ENCODE measurements around the gene MPHOSPH6. TPM values are rescaled to one million over a fixed set of nuclear protein-coding genes. Genes with fewer than 3 reads are reported as not detected.

MPHOSPH6 gene
- polyA plus RNA-seq, 1 donor: 30.5 TPM

GRCh38 chr16:82178352-82178751 lies 8.3 kb upstream of the MPHOSPH6 start:
- no peak for DNase-seq
- Histone ChIP-seq H3K4me1 (ENCODE audit: control insufficient read depth, insufficient read depth, low read length) (no peaks in the 10 kb centered on the region), H3K27ac (ENCODE audit: low read length) (no peak overlapping the region), H3K9me3 (ENCODE audit: control insufficient read depth, low read depth, low read length) (no peaks in the 10 kb centered on the region), H3K36me3 (ENCODE audit: control insufficient read depth, insufficient read depth, low read length) (no peaks in the 10 kb centered on the region), H3K4me3 (ENCODE audit: low read length) (no peak overlapping the region), H3K27me3 (ENCODE audit: control insufficient read depth, insufficient read depth, low read length) (peaks cover 15% of the 10 kb centered on the region)
- 100% methylated on average over 1 of the region's 2 CpGs for WGBS (ENCODE audit: insufficient coverage, low lambda C conversion rate)

GRCh38 chr16:82177555-82177954 lies 7.5 kb upstream of the MPHOSPH6 start:
- H3K4me3 ChIP-seq (ENCODE audit: low read length): no peak overlapping the region
- no peaks in the 10 kb centered on the region for H3K4me1 ChIP-seq (ENCODE audit: control insufficient read depth, insufficient read depth, low read length)
- WGBS (ENCODE audit: insufficient coverage, low lambda C conversion rate): 89% methylated on average over 3 of the region's 4 CpGs
- peaks cover 18% of the 10 kb centered on the region for H3K27me3 ChIP-seq (ENCODE audit: control insufficient read depth, insufficient read depth, low read length)
- no peaks in the 10 kb centered on the region for H3K9me3 ChIP-seq (ENCODE audit: control insufficient read depth, low read depth, low read length)
- no peaks in the 10 kb centered on the region for H3K36me3 ChIP-seq (ENCODE audit: control insufficient read depth, insufficient read depth, low read length)
- H3K27ac ChIP-seq (ENCODE audit: low read length): no peak overlapping the region
- DNase-seq: no peak

GRCh38 chr16:82176204-82176603 lies 6.2 kb upstream of the MPHOSPH6 start:
- H3K4me3 ChIP-seq (ENCODE audit: low read length): no peak overlapping the region

GRCh38 chr16:82175627-82176026 lies 5.6 kb upstream of the MPHOSPH6 start:
- Histone ChIP-seq H3K4me1 (ENCODE audit: control insufficient read depth, insufficient read depth, low read length) (peaks cover under 1% of the 10 kb centered on the region), H3K27ac (ENCODE audit: low read length) (no peak overlapping the region), H3K9me3 (ENCODE audit: control insufficient read depth, low read depth, low read length) (no peaks in the 10 kb centered on the region), H3K36me3 (ENCODE audit: control insufficient read depth, insufficient read depth, low read length) (no peaks in the 10 kb centered on the region), H3K4me3 (ENCODE audit: low read length) (no peak overlapping the region), H3K27me3 (ENCODE audit: control insufficient read depth, insufficient read depth, low read length) (peaks cover 36% of the 10 kb centered on the region)
- no peak for DNase-seq
- whole genome bisulfite sequencing (ENCODE audit: insufficient coverage, low lambda C conversion rate): 62% methylated on average over 4 of the region's 4 CpGs

More at GRCh38 chr16:82176204-82176603, 6.2 kb upstream of the MPHOSPH6 start:
- no CpG with 5 or more reads among the region's 3 CpGs for WGBS (ENCODE audit: insufficient coverage, low lambda C conversion rate)
- Histone ChIP-seq H3K27ac (ENCODE audit: low read length) (no peak overlapping the region), H3K27me3 (ENCODE audit: control insufficient read depth, insufficient read depth, low read length) (peaks cover 32% of the 10 kb centered on the region), H3K36me3 (ENCODE audit: control insufficient read depth, insufficient read depth, low read length) (no peaks in the 10 kb centered on the region), H3K9me3 (ENCODE audit: control insufficient read depth, low read depth, low read length) (no peaks in the 10 kb centered on the region), H3K4me1 (ENCODE audit: control insufficient read depth, insufficient read depth, low read length) (no peaks in the 10 kb centered on the region)
- no peak for DNase-seq

- H3K9me3 ChIP-seq (ENCODE audit: control insufficient read depth, low read depth, low read length): no peaks in the 10 kb centered on the region
- no peak overlapping the region for H3K27ac ChIP-seq (ENCODE audit: low read length)
- peaks cover 23% of the 10 kb centered on the region for H3K27me3 ChIP-seq (ENCODE audit: control insufficient read depth, insufficient read depth, low read length)
- H3K4me1 ChIP-seq (ENCODE audit: control insufficient read depth, insufficient read depth, low read length): peaks cover 5% of the 10 kb centered on the region
- WGBS (ENCODE audit: insufficient coverage, low lambda C conversion rate): 100% methylated on average over 1 of the region's 5 CpGs
- no peak for DNase-seq
- H3K4me3 ChIP-seq (ENCODE audit: low read length): no peak overlapping the region
- H3K36me3 ChIP-seq (ENCODE audit: control insufficient read depth, insufficient read depth, low read length): peaks cover 24% of the 10 kb centered on the region
These were observed 2.4 kb downstream of the MPHOSPH6 start for GRCh38 chr16:82167670-82168069.

GRCh38 chr16:82160226-82160625 lies 9.8 kb downstream of the MPHOSPH6 start:
- H3K36me3 ChIP-seq (ENCODE audit: control insufficient read depth, insufficient read depth, low read length): peaks cover 39% of the 10 kb centered on the region
- no CpG with 5 or more reads among the region's 6 CpGs for WGBS (ENCODE audit: insufficient coverage, low lambda C conversion rate)
- H3K4me3 ChIP-seq (ENCODE audit: low read length): no peak overlapping the region
- no peak for DNase-seq
- H3K9me3 ChIP-seq (ENCODE audit: control insufficient read depth, low read depth, low read length): no peaks in the 10 kb centered on the region
- no peaks in the 10 kb centered on the region for H3K4me1 ChIP-seq (ENCODE audit: control insufficient read depth, insufficient read depth, low read length)
- no peak overlapping the region for H3K27ac ChIP-seq (ENCODE audit: low read length)
- H3K27me3 ChIP-seq (ENCODE audit: control insufficient read depth, insufficient read depth, low read length): no peaks in the 10 kb centered on the region

- no peak overlapping the region for H3K4me3 ChIP-seq (ENCODE audit: low read length)
- peaks cover 6% of the 10 kb centered on the region for H3K4me1 ChIP-seq (ENCODE audit: control insufficient read depth, insufficient read depth, low read length)
- 73% methylated on average over 3 of the region's 5 CpGs for WGBS (ENCODE audit: insufficient coverage, low lambda C conversion rate)
- no peaks in the 10 kb centered on the region for H3K9me3 ChIP-seq (ENCODE audit: control insufficient read depth, low read depth, low read length)
- H3K27me3 ChIP-seq (ENCODE audit: control insufficient read depth, insufficient read depth, low read length): no peaks in the 10 kb centered on the region
- peaks cover 31% of the 10 kb centered on the region for H3K36me3 ChIP-seq (ENCODE audit: control insufficient read depth, insufficient read depth, low read length)
- H3K27ac ChIP-seq (ENCODE audit: low read length): no peak overlapping the region
- DNase-seq: no peak
These were observed 12.2 kb downstream of the MPHOSPH6 start for GRCh38 chr16:82157836-82158235.

GRCh38 chr16:82157534-82157812 lies 12.6 kb downstream of the MPHOSPH6 start:
- no peak for DNase-seq
- Histone ChIP-seq H3K36me3 (ENCODE audit: control insufficient read depth, insufficient read depth, low read length) (peaks cover 28% of the 10 kb centered on the region), H3K4me3 (ENCODE audit: low read length) (no peak overlapping the region), H3K9me3 (ENCODE audit: control insufficient read depth, low read depth, low read length) (no peaks in the 10 kb centered on the region), H3K27me3 (ENCODE audit: control insufficient read depth, insufficient read depth, low read length) (no peaks in the 10 kb centered on the region), H3K27ac (ENCODE audit: low read length) (no peak overlapping the region), H3K4me1 (ENCODE audit: control insufficient read depth, insufficient read depth, low read length) (peaks cover 7% of the 10 kb centered on the region)
- WGBS (ENCODE audit: insufficient coverage, low lambda C conversion rate): no CpG with 5 or more reads among the region's 2 CpGs

GRCh38 chr16:82156761-82157533 lies 13.1 kb downstream of the MPHOSPH6 start:
- no peaks in the 10 kb centered on the region for H3K27me3 ChIP-seq (ENCODE audit: control insufficient read depth, insufficient read depth, low read length)
- no peak overlapping the region for H3K27ac ChIP-seq (ENCODE audit: low read length)
- H3K9me3 ChIP-seq (ENCODE audit: control insufficient read depth, low read depth, low read length): no peaks in the 10 kb centered on the region
- WGBS (ENCODE audit: insufficient coverage, low lambda C conversion rate): 95% methylated on average over 4 of the region's 14 CpGs
- peaks cover 7% of the 10 kb centered on the region for H3K4me1 ChIP-seq (ENCODE audit: control insufficient read depth, insufficient read depth, low read length)
- DNase-seq: no peak
- H3K4me3 ChIP-seq (ENCODE audit: low read length): no peak overlapping the region
- H3K36me3 ChIP-seq (ENCODE audit: control insufficient read depth, insufficient read depth, low read length): peaks cover 23% of the 10 kb centered on the region

- peak overlapping the region; percentile 23 for H3K27ac ChIP-seq (ENCODE audit: low read length)
- DNase-seq: peak; percentile 69 to 90
- H3K4me1 ChIP-seq (ENCODE audit: control insufficient read depth, insufficient read depth, low read length): peaks cover 7% of the 10 kb centered on the region
- no peak overlapping the region for H3K4me3 ChIP-seq (ENCODE audit: low read length)
- no CpG with 5 or more reads among the region's 8 CpGs for WGBS (ENCODE audit: insufficient coverage, low lambda C conversion rate)
- no peaks in the 10 kb centered on the region for H3K27me3 ChIP-seq (ENCODE audit: control insufficient read depth, insufficient read depth, low read length)
- H3K9me3 ChIP-seq (ENCODE audit: control insufficient read depth, low read depth, low read length): no peaks in the 10 kb centered on the region
- H3K36me3 ChIP-seq (ENCODE audit: control insufficient read depth, insufficient read depth, low read length): peaks cover 15% of the 10 kb centered on the region
These were observed 17.3 kb downstream of the MPHOSPH6 start for GRCh38 chr16:82152641-82153112.

GRCh38 chr16:82152196-82152595 lies 17.8 kb downstream of the MPHOSPH6 start:
- H3K36me3 ChIP-seq (ENCODE audit: control insufficient read depth, insufficient read depth, low read length): peaks cover 15% of the 10 kb centered on the region
- peaks cover 7% of the 10 kb centered on the region for H3K4me1 ChIP-seq (ENCODE audit: control insufficient read depth, insufficient read depth, low read length)
- H3K4me3 ChIP-seq (ENCODE audit: low read length): no peak overlapping the region
- no peaks in the 10 kb centered on the region for H3K9me3 ChIP-seq (ENCODE audit: control insufficient read depth, low read depth, low read length)
- no peaks in the 10 kb centered on the region for H3K27me3 ChIP-seq (ENCODE audit: control insufficient read depth, insufficient read depth, low read length)
- peak overlapping the region; percentile 23 for H3K27ac ChIP-seq (ENCODE audit: low read length)
- WGBS (ENCODE audit: insufficient coverage, low lambda C conversion rate): 80% methylated on average over 1 of the region's 2 CpGs
- no peak for DNase-seq
